PC-3 (cell line): Measurements from ENCODE around the gene RBMX.

ENCODE experiments used
- CTCF ChIP-seq: fragments of 300-600 bp; sonication (generic); conservative IDR thresholded peaks from 2 replicates; pipeline ENCODE4 v1.5.1; 2017; ENCODE audit warnings: antibody characterized with exemption, low read depth, mild to moderate bottlenecking, low read length
- EZH2 ChIP-seq: fragments of 300-600 bp; sonication (generic); IDR thresholded peaks from one replicate; pipeline ENCODE4 v1.6.1; 2017; ENCODE audit warnings: antibody characterized with exemption, mild to moderate bottlenecking, low read length; ENCODE audit not compliant: unreplicated experiment

GRCh38 chrX:136907621-136908020, 27.1 kb upstream of the RBMX start:
- no peak for TF ChIP-seq CTCF
- TF ChIP-seq EZH2, result no peak
